ENCODE data around the gene MYADML2.

Gene MYADML2

GRCh38 chr17:81911277-81911961 is 35.6 kb downstream of the MYADML2 start, which contains the start of gene PCYT2:
TSS of gene PCYT2 (minus strand) at chr17:81911399. CDS start at chr17:81911355, 44 bp downstream.
- H3K4me1 ChIP-seq (ENCODE audit: control insufficient read depth, insufficient read depth, low read length, poor library complexity, severe bottlenecking), result peaks cover 3% of the 10 kb centered on the region
- peaks cover 80% of the 10 kb centered on the region for H3K36me3 ChIP-seq (ENCODE audit: control insufficient read depth, insufficient read depth, low read length)
- no peaks in the 10 kb centered on the region for H3K9me3 ChIP-seq (ENCODE audit: control insufficient read depth, low read length)
- no peak within 1 kb of the TSS for H3K27ac ChIP-seq (ENCODE audit: low read depth, low read length, severe bottlenecking)
- WGBS, 2 experiments (ENCODE audit: insufficient coverage in 2 of 2), result 16 to 17% methylated on average over 42 of the region's 84 CpGs
- H3K4me3 ChIP-seq (ENCODE audit: extremely low read depth, insufficient read depth, low read length, poor library complexity, severe bottlenecking), result peak within 1 kb of the TSS; percentile 65

- no peak overlapping the region for H3K27ac ChIP-seq (ENCODE audit: low read depth, low read length, severe bottlenecking)
- H3K4me1 ChIP-seq (ENCODE audit: control insufficient read depth, insufficient read depth, low read length, poor library complexity, severe bottlenecking), result peaks cover 3% of the 10 kb centered on the region
- H3K9me3 ChIP-seq (ENCODE audit: control insufficient read depth, low read length), result no peaks in the 10 kb centered on the region
- peak overlapping the region; percentile 65 for H3K4me3 ChIP-seq (ENCODE audit: extremely low read depth, insufficient read depth, low read length, poor library complexity, severe bottlenecking)
- 1% methylated on average over 35 to 39 of the region's 55 CpGs for WGBS, 2 experiments (ENCODE audit: insufficient coverage in 2 of 2)
- peaks cover 81% of the 10 kb centered on the region for H3K36me3 ChIP-seq (ENCODE audit: control insufficient read depth, insufficient read depth, low read length)
Observed at GRCh38 chr17:81910840-81911276, 36.2 kb downstream of the MYADML2 start.

DNA sequence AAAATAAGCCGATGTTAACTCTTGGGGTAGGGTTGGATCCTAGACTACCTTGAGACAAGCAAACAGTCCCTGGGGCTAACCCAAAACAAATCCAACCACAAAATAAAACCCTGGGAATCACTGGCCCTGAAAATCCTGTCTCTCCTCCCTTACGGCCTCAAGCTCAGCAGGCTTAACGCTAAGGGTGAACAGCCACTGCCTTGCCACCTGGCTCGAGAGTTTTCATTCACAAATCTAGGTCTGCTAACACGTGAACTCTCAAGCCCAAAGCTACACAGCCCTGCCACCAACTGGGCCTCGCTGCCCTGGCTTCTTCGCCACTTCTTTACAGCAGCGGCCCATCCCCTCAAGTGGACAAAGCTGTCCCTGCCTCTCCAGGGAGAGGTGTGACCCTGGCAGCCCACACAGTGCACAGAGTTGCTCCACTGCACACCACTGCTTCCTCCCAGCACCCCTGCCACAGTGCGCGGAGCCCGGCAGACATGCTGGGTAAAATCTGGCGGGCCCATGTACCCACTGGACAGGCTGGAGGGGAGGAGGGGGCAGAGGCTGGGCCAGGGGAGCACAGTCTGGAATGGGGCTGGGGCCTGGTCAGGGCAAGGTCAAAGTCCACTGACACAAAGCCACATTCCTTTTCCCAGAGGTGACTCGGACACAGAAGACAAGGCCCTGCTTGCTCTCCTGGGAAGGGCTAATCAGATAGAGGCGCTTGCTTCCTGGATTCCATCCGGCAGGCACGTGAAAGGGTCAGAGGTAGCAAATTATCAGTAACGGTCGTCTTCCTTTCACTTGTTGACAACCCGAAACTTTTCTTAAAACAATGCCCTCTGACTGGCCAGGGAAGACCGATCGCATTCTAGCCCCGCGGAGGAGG is 36.8 kb downstream of the MYADML2 start:
- Histone ChIP-seq H3K4me3 (ENCODE audit: extremely low read depth, insufficient read depth, low read length, poor library complexity, severe bottlenecking) (peak overlapping the region; percentile 65), H3K9me3 (ENCODE audit: control insufficient read depth, low read length) (no peaks in the 10 kb centered on the region), H3K4me1 (ENCODE audit: control insufficient read depth, insufficient read depth, low read length, poor library complexity, severe bottlenecking) (peaks cover 3% of the 10 kb centered on the region), H3K36me3 (ENCODE audit: control insufficient read depth, insufficient read depth, low read length) (peaks cover 80% of the 10 kb centered on the region), H3K27ac (ENCODE audit: low read depth, low read length, severe bottlenecking) (no peak overlapping the region)
- WGBS, 2 experiments (ENCODE audit: insufficient coverage in 2 of 2), result 35 to 42% methylated on average over 15 to 19 of the region's 23 CpGs

DNA sequence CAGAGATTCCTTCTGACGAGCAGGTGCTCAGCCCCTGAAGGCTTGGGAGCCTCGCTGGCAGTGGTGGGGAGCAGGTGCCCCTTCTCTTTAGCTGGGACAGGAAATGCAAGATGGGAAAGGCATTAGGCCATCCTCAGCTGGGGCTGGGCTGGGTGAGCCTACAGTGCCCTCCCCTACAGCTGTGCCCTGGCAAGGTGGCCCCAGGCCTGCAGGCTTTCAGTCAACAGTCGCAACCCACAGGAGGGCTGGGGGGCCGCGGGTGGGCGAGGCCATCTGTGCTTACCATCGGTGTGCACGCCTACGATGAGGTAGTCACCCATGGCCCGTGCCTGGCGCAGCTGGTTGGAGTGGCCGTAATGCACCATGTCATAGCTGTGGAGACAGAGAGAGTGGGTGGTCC is 37.8 kb downstream of the MYADML2 start:
- Histone ChIP-seq H3K9me3 (ENCODE audit: control insufficient read depth, low read length) (no peaks in the 10 kb centered on the region), H3K4me3 (ENCODE audit: extremely low read depth, insufficient read depth, low read length, poor library complexity, severe bottlenecking) (no peak overlapping the region), H3K27ac (ENCODE audit: low read depth, low read length, severe bottlenecking) (no peak overlapping the region), H3K36me3 (ENCODE audit: control insufficient read depth, insufficient read depth, low read length) (peaks cover 77% of the 10 kb centered on the region), H3K4me1 (ENCODE audit: control insufficient read depth, insufficient read depth, low read length, poor library complexity, severe bottlenecking) (peaks cover 3% of the 10 kb centered on the region)
- 95 to 96% methylated on average over 10 to 12 of the region's 12 CpGs for WGBS, 2 experiments (ENCODE audit: insufficient coverage in 2 of 2)

GRCh38 chr17:81908793-81909192 is 38.2 kb downstream of the MYADML2 start:
- Histone ChIP-seq H3K36me3 (ENCODE audit: control insufficient read depth, insufficient read depth, low read length) (peaks cover 76% of the 10 kb centered on the region), H3K27ac (ENCODE audit: low read depth, low read length, severe bottlenecking) (no peak overlapping the region), H3K9me3 (ENCODE audit: control insufficient read depth, low read length) (no peaks in the 10 kb centered on the region), H3K4me1 (ENCODE audit: control insufficient read depth, insufficient read depth, low read length, poor library complexity, severe bottlenecking) (peaks cover 3% of the 10 kb centered on the region), H3K4me3 (ENCODE audit: extremely low read depth, insufficient read depth, low read length, poor library complexity, severe bottlenecking) (no peak overlapping the region)
- WGBS, 2 experiments (ENCODE audit: insufficient coverage in 2 of 2), result 95 to 97% methylated on average over 11 of the region's 11 CpGs

- 92 to 94% methylated on average over 16 to 21 of the region's 26 CpGs for WGBS, 2 experiments (ENCODE audit: insufficient coverage in 2 of 2)
- H3K27ac ChIP-seq (ENCODE audit: low read depth, low read length, severe bottlenecking), result no peak overlapping the region
- no peak overlapping the region for H3K4me3 ChIP-seq (ENCODE audit: extremely low read depth, insufficient read depth, low read length, poor library complexity, severe bottlenecking)
- peaks cover 3% of the 10 kb centered on the region for H3K4me1 ChIP-seq (ENCODE audit: control insufficient read depth, insufficient read depth, low read length, poor library complexity, severe bottlenecking)
- peaks cover 63% of the 10 kb centered on the region for H3K36me3 ChIP-seq (ENCODE audit: control insufficient read depth, insufficient read depth, low read length)
- no peaks in the 10 kb centered on the region for H3K9me3 ChIP-seq (ENCODE audit: control insufficient read depth, low read length)
Observed at GRCh38 chr17:81907219-81908145, 39.6 kb downstream of the MYADML2 start.

DNA sequence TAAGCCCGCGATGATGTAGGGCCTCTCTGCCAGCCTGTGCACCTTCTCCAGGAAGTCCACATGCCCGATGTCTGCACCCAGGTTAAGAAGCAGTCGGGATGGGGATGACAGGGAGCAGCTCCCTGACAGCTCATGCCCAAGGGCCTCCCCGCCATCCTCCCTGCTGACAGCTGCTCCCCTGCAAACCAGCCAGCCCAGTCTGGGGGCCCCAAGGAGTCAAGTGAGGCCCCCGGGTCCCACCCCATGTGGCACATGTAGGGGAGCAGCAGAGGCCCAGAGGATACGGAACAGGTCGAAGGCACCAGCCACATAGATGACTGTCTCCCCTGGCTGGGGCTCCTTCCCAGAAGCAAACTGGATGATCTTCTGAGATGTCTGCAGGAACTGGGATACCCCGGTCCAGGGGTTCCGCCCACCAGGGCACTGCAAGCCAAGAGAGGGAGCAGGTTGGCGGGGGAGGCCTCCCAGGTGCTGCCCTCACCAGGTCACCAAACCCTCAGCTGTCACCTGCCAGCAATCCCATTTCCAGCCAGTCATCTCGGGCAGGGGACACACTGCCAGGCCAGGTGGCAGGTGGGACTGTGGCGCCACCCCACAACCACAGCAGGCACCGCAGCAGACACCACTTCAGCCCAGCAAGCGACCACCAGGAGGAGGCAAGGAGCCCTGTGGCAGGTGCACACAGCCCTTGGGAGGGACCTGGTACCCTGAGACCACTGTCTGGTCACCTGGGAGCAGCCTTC is 40.4 kb downstream of the MYADML2 start:
- Histone ChIP-seq H3K36me3 (ENCODE audit: control insufficient read depth, insufficient read depth, low read length) (peaks cover 55% of the 10 kb centered on the region), H3K9me3 (ENCODE audit: control insufficient read depth, low read length) (no peaks in the 10 kb centered on the region), H3K27ac (ENCODE audit: low read depth, low read length, severe bottlenecking) (no peak overlapping the region), H3K4me3 (ENCODE audit: extremely low read depth, insufficient read depth, low read length, poor library complexity, severe bottlenecking) (no peak overlapping the region), H3K4me1 (ENCODE audit: control insufficient read depth, insufficient read depth, low read length, poor library complexity, severe bottlenecking) (peaks cover 3% of the 10 kb centered on the region)
- WGBS, 2 experiments (ENCODE audit: insufficient coverage in 2 of 2), result 89 to 96% methylated on average over 15 of the region's 15 CpGs

- H3K27ac ChIP-seq (ENCODE audit: low read depth, low read length, severe bottlenecking), result no peak overlapping the region
- H3K9me3 ChIP-seq (ENCODE audit: control insufficient read depth, low read length), result no peaks in the 10 kb centered on the region
- no peak overlapping the region for H3K4me3 ChIP-seq (ENCODE audit: extremely low read depth, insufficient read depth, low read length, poor library complexity, severe bottlenecking)
- peaks cover 56% of the 10 kb centered on the region for H3K36me3 ChIP-seq (ENCODE audit: control insufficient read depth, insufficient read depth, low read length)
- peaks cover 3% of the 10 kb centered on the region for H3K4me1 ChIP-seq (ENCODE audit: control insufficient read depth, insufficient read depth, low read length, poor library complexity, severe bottlenecking)
- WGBS, 2 experiments (ENCODE audit: insufficient coverage in 2 of 2), result 95 to 99% methylated on average over 9 to 10 of the region's 10 CpGs
Observed at GRCh38 chr17:81905993-81906392, 41.0 kb downstream of the MYADML2 start.

DNA sequence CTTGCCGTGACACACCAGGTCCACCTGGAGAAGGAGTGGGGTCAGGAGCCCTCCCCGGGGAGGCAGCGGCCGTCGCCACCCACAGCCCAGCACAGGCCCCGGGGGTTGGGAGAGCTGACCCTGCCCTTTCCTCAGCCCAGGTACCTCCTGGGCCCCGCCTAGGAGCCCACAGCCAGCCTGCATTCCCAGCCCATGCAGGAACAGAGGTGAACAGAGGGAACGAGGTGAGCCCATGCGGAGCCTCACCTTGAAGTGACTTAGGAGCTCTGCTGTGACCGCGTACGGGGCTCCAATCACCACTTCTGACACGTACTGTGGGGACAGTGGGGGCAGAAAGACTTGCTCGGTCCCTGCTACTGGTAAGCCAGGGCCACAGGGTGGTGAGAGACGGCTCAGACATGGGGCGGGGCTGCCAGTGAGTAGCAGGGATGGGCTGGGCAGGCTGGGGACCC is 41.6 kb downstream of the MYADML2 start:
- Histone ChIP-seq H3K36me3 (ENCODE audit: control insufficient read depth, insufficient read depth, low read length) (peaks cover 61% of the 10 kb centered on the region), H3K4me1 (ENCODE audit: control insufficient read depth, insufficient read depth, low read length, poor library complexity, severe bottlenecking) (peaks cover 4% of the 10 kb centered on the region), H3K27ac (ENCODE audit: low read depth, low read length, severe bottlenecking) (no peak overlapping the region), H3K4me3 (ENCODE audit: extremely low read depth, insufficient read depth, low read length, poor library complexity, severe bottlenecking) (no peak overlapping the region), H3K9me3 (ENCODE audit: control insufficient read depth, low read length) (no peaks in the 10 kb centered on the region)
- WGBS, 2 experiments (ENCODE audit: insufficient coverage in 2 of 2), result 94 to 96% methylated on average over 15 to 16 of the region's 16 CpGs

Measured in mesodermal cell (in vitro differentiated cells).